Type B pancreatic cell (in vitro differentiated cells): ENCODE data around the gene CAV2. TPM values are rescaled to one million over a fixed set of nuclear protein-coding genes. Genes with fewer than 3 reads are reported as not detected.

ENCODE experiments used
- DNase-seq: peaks from one replicate; pipeline ENCODE4 v3.0.0; 2021; ENCODE audit warnings: mixed read lengths; ENCODE audit not compliant: unreplicated experiment; ENCODE audit errors: extremely low spot score
- H3K27ac Mint-ChIP-seq: 2 replicates; pipeline ENCODE4 v1.8.0; 2021; ENCODE audit warnings: mild to moderate bottlenecking, mixed read lengths
- H3K27me3 Mint-ChIP-seq: 2 replicates; pipeline ENCODE4 v1.8.0; 2021; ENCODE audit warnings: mixed read lengths
- H3K36me3 Mint-ChIP-seq: 2 replicates; pipeline ENCODE4 v1.8.0; 2021; ENCODE audit warnings: mixed read lengths
- H3K4me1 Mint-ChIP-seq: one replicate; pipeline ENCODE4 v1.8.0; 2021; ENCODE audit warnings: mixed read lengths; ENCODE audit not compliant: unreplicated experiment
- H3K4me3 Mint-ChIP-seq: 2 replicates; pipeline ENCODE4 v1.8.0; 2021; ENCODE audit warnings: mild to moderate bottlenecking, mixed read lengths
- H3K9me3 Mint-ChIP-seq: 2 replicates; pipeline ENCODE4 v1.8.0; 2021; ENCODE audit warnings: mixed read lengths
- CTCF ChIP-seq: fragments of 200-600 bp; sonication (generic); conservative IDR thresholded peaks from 2 replicates; pipeline ENCODE4 v1.5.0; 2021; ENCODE audit warnings: antibody characterized with exemption, mild to moderate bottlenecking
- long read RNA-seq: library from polyadenylated mRNA; unstranded; transcript quantifications from one replicate; pipeline ENCODE4 v2.0.0, GENCODE V29; 2020
- total RNA-seq: library from RNA; stranded (reverse); gene quantifications from 2 replicates; pipeline ENCODE4 v1.2.1, GENCODE V29; 2021; ENCODE audit warnings: low replicate concordance

CAV2 gene
- 12.8 and 36.0 TPM in 2 replicates for total RNA-seq
- long read RNA-seq, transcript CAV2-201 (3 exons, 3,301 nt): major isoform, 115 of 128 reads
- long read RNA-seq, transcript CAV2-214 (2 exons, 787 nt): minor isoform, 6 of 128 reads
- long read RNA-seq, partial matches to known transcripts: 0 of 128 reads
- long read RNA-seq, other reads (novel, unspliced or antisense): 5 of 128 reads

- Mint-ChIP-seq H3K27me3 (peaks cover 22% of the 10 kb centered on the region), H3K36me3 (no peaks in the 10 kb centered on the region), H3K4me3 (peak within 1 kb of the TSS; percentile 91), H3K4me1 (peaks cover 7% of the 10 kb centered on the region), H3K9me3 (peaks cover 7% of the 10 kb centered on the region), H3K27ac (peak within 1 kb of the TSS; percentile 76)
- no peak for TF ChIP-seq CTCF
- DNase-seq: no peak
Observed at GRCh38 chr7:116499168-116500077, at the start of gene CAV2. CAV2 (plus strand) TSS chr7:116499738; CDS start chr7:116499782, 44 bp downstream.

GRCh38 chr7:116449950-116450349 lies 49.6 kb upstream of the CAV2 start:
- Mint-ChIP-seq H3K4me1 (no peaks in the 10 kb centered on the region), H3K27me3 (no peaks in the 10 kb centered on the region), H3K27ac (no peak overlapping the region), H3K36me3 (no peaks in the 10 kb centered on the region), H3K9me3 (no peaks in the 10 kb centered on the region), H3K4me3 (no peak overlapping the region)
- no peak for TF ChIP-seq CTCF
- no peak for DNase-seq

GRCh38 chr7:116451957-116452729 lies 47.4 kb upstream of the CAV2 start:
- no peak for DNase-seq
- H3K27ac Mint-ChIP-seq: no peak overlapping the region
- H3K4me3 Mint-ChIP-seq: no peak overlapping the region
- no peak for TF ChIP-seq CTCF
- no peaks in the 10 kb centered on the region for H3K9me3 Mint-ChIP-seq
- H3K4me1 Mint-ChIP-seq: no peaks in the 10 kb centered on the region
- H3K27me3 Mint-ChIP-seq: peaks cover 3% of the 10 kb centered on the region
- no peaks in the 10 kb centered on the region for H3K36me3 Mint-ChIP-seq

GRCh38 chr7:116454377-116454776 lies 45.2 kb upstream of the CAV2 start:
- Mint-ChIP-seq H3K36me3 (no peaks in the 10 kb centered on the region), H3K9me3 (no peaks in the 10 kb centered on the region), H3K4me3 (no peak overlapping the region), H3K27me3 (peaks cover 3% of the 10 kb centered on the region), H3K27ac (no peak overlapping the region), H3K4me1 (no peaks in the 10 kb centered on the region)
- no peak for TF ChIP-seq CTCF
- no peak for DNase-seq

GRCh38 chr7:116455009-116455408 lies 44.5 kb upstream of the CAV2 start:
- Mint-ChIP-seq H3K27me3 (peaks cover 3% of the 10 kb centered on the region), H3K9me3 (no peaks in the 10 kb centered on the region), H3K4me3 (no peak overlapping the region), H3K36me3 (no peaks in the 10 kb centered on the region), H3K27ac (no peak overlapping the region), H3K4me1 (no peaks in the 10 kb centered on the region)
- TF ChIP-seq CTCF: no peak
- no peak for DNase-seq
